HPDE6-E6E7 (cell line): Measurements from ENCODE around the gene PDE6C.

Experiments
- DNase-seq: peaks from one replicate; pipeline ENCODE4 v3.0.0; 2011; ENCODE audit warnings: missing footprints; ENCODE audit errors: extremely low spot score

The PDE6C gene

DNA sequence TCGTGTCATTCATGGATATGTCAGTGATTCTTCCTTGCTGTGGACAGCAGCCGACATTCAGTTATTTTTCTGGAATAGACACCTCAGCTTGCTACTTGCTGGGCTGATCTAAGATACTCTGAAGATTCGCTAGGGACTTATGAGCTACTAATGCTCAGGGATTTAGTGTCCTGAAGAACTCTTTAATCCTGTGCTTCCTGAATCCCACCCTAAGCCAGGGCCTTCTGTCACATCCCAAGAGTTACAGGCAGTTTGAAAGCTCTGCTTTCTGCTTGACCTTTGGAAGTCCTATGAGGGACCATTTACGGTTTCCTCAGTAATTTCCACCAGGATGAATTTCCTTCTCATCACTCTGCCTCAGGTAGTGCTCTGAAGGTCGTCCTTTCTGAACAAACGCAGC is at the start of gene PDE6C:
PDE6C (plus strand) TSS at position 227 of the 400 bp plus-strand sequence. CDS start 189 bp downstream, outside the sequence.
- DNase-seq, result no peak

DNA sequence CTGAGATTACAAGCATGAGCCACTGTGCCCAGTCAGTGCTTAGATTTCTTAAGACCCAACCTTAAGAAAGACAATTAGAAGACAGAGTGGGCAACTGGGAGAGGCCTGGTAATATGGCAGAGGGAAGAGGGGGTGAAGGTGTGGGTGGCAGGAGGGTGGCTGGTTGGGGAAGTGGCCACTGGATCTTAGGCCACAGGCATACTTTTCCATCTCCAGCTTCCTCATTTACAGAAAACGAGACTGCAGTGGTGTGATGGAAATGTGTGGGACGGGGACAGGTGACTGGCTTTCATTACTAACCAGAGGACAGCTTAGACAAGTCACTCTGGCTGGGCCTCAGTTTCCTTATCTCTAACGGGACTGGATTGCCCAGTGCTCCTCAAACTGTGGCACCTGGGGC is 46.9 kb upstream of the PDE6C start:
- DNase-seq, result no peak

DNA sequence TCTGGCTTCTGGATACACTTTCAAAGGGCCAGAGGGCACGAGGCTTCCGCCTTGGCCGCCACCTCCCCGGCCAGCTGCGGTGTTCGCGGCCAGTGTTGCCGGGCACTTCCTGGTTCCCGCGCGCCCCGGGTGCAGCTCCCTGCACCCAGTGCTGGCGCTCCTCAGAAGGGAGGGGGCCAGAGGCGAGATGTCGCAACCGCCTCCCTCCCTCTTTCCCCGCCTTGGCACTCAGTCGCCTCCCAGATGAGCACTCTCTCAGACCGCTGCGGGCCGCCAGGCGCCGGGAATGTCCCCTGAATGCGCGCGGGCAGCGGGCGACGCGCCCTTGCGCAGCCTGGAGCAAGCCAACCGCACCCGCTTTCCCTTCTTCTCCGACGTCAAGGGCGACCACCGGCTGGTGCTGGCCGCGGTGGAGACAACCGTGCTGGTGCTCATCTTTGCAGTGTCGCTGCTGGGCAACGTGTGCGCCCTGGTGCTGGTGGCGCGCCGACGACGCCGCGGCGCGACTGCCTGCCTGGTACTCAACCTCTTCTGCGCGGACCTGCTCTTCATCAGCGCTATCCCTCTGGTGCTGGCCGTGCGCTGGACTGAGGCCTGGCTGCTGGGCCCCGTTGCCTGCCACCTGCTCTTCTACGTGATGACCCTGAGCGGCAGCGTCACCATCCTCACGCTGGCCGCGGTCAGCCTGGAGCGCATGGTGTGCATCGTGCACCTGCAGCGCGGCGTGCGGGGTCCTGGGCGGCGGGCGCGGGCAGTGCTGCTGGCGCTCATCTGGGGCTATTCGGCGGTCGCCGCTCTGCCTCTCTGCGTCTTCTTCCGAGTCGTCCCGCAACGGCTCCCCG is 45.7 kb upstream of the PDE6C start, which contains the start of gene FFAR4:
FFAR4 (plus strand) TSS at position 231 of the 842 bp plus-strand sequence; CDS start at position 287, 56 bp downstream.
- no peak for DNase-seq

DNA sequence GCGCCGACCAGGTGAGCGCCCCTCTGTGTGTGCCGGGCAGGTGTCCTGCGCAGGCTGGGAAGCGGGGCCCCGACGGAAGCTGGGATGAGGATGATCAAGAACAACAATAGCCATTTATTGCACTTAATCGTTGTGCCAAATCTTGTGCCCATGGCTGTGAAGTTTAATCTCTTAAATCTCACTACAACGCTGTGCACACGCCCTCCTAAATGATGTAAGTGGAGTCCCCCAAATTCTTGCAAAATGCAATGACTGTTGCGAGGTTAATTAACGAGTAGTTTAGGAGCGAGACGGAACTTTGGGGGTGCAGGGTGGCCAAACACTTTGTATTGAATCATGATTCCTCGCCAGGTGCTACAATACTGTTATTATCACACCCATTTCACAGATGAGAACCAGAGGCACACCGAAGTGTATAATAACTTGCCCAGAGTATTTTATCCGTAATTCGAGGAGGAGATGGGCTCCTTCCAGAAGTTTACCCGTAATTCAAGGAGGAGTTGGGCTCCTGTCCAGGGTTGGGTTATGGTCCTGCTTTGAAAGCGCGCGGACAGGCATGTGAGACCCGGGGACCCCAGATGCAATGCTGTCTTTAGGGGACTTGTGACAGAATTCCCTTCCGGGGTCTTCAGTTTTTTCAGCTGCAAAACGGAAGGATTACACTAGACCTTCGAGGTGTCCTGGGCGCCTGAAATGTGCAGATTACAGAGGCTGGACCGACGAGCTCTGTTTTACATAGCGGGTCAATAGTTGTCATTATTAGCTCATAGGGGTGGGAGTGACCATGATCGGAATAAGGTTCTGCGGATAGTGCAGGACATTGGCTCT is 44.8 kb upstream of the PDE6C start:
- DNase-seq, result no peak

DNA sequence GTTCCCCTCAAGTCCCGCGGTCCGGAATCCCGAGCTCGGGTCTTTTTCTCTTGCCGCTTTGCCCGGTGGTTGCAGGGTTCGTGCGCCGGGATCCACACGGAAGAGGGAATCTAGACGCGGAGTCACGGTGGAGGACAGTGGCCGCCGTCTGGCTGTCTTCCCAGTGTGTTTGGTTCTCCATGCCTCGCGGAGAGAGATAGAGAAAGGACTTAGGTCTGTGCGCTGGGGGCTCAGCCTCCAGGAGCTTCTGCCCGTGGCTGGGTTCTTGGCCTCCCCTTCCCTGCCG is 44.3 kb upstream of the PDE6C start:
- DNase-seq, result no peak

DNA sequence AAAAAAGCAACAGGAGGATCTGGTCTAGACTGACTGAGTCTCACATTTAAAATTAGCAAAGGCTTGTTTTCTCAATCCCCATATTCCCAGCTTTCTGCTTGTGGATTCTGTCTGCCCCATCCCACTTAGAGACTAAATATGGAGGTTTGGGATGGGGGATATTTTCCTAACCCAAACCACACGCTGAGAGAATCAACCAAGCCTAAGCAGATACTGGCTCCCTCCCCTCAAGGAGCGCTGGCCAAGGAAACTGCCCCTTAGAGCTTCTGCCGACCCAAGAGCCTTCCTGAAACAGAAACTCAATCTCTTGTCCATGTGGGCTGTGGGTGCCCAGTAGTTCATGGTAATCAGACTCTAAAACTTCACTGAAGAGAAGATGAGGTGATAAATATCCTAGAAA is 42.0 kb upstream of the PDE6C start:
- DNase-seq, result no peak

DNA sequence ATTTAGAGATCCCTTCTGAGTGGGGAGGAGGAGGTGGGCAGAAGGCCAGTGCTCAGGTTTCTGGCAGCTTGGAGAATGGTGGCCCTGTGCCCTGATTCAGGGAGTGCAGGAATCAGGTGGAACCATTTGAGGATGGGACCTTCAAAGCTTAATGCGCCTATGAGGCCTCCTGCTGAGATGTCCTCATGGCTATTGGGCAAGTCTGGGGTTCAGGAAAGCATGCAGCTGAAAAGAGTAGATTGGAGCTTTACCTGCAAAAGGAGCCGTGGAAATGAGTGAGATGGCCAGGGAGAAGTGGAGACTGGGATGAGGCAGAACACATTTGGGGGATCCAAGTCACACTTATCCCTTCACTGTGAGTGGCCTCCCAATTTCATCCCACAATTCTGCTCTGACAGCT is 39.7 kb upstream of the PDE6C start:
- no peak for DNase-seq

DNA sequence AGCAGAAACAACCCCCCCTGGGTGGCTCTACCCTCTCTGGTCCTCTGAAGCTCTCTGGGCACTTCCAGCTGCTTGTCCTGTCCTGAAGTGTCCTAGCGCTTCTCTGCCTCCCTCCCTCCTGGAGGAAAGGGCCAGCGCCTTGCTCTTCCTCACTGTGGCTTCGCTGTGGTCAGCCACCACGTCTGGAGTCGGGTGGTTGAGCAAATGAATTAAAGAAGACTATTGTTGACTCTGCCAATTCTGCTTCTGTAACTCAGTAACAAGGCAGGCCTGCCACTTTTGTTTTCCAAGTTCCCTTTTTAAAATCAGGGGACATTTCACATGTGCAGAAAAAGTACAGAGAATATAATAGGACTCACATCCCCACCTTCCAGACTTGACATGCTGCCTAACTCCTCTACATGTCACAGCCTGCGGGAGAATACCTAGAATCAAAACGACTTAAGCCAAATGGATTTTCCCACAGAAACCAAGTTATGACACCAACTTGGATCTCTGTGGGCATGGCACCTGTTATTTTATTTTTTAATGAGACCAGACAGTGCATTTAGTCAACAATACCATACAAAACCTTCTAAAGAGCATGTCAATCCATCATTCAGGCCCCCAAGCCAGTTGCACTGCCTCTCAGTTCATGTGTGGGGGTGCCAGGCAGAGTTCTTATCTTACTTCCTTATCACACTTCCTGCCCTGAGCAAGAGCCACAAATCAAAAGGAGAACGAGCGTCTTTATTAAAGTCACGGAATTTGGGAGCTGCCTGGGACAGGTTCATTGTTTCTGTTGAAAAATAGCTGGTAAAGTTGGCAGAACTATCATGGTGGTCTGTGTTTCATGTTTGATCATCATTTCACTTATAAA is 39.1 kb upstream of the PDE6C start:
- no peak for DNase-seq

DNA sequence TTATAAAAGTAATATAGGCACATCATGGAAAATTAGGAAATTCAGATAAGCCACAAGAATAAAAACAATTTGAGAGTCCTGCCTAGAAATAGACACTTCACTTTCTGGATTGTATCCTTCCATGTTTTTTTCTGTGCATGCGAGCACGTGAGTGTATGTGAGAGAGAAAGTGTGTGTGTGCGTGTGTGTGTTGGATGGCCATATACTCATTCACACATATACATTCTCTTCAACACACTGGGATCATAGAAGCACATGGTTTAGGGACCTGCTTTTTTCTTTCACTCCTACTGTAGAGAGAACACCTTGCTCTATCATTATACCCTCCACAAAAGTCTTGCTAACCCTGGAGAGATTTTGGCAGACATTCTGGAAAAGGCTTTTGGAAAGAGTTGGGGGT is 38.4 kb upstream of the PDE6C start:
- DNase-seq, result no peak

DNA sequence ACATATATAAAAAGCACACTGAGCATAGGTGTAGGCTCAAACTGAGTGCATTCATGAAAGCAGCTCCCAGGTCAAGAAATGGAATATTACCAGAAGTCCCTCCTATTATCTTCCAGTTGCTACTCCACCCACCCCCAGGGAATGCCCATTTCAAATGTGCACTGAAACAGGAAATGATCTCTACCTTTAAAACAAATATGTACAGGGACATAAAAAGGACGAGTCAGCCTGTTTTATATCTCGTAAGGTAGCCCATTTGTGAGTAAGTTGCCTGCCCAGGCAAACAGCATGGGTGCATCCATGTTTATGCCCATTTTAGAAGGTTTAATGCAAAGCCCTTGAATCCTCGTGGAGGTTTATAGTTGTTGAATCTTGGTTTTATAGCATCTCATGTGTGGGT is 35.4 kb upstream of the PDE6C start:
- no peak for DNase-seq

DNA sequence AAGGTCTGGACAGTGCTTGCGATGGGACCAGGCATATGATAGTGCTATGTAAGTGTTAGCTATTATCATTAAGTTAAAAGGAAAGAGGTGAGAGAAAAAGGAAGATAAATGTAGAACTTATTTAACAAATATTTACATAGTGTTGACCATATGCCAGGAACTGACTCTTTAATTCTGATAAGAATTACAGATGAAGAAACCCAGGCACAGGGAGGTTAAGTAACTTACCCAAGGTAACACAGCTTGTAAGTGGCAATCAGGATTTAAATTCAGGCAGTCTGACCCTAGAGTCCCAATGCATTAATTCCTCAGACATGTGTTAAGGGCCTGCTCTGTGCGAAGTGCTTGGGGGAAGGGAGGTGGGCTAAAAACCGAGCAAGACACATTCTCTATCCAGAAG is 34.8 kb upstream of the PDE6C start:
- no peak for DNase-seq

DNA sequence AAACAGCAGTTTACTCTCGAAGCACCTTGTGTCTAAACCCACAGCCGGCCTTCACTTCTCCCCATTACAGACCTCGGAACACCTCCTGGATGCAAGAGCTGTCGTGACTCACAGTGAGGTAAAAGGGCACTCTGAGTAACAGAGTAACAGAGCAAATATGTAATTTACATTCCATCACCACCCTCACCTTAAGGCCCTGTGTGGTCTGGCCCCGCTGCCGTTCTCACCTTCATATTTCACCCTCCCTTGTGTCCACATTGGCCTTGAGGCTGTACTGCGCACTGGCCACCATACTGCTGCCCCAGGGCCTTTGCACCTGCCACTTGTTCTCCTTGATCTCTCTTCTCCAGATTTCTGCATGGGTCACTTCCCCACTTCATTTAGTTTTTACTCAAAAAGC is 33.2 kb upstream of the PDE6C start:
- DNase-seq, result peak; percentile 78

DNA sequence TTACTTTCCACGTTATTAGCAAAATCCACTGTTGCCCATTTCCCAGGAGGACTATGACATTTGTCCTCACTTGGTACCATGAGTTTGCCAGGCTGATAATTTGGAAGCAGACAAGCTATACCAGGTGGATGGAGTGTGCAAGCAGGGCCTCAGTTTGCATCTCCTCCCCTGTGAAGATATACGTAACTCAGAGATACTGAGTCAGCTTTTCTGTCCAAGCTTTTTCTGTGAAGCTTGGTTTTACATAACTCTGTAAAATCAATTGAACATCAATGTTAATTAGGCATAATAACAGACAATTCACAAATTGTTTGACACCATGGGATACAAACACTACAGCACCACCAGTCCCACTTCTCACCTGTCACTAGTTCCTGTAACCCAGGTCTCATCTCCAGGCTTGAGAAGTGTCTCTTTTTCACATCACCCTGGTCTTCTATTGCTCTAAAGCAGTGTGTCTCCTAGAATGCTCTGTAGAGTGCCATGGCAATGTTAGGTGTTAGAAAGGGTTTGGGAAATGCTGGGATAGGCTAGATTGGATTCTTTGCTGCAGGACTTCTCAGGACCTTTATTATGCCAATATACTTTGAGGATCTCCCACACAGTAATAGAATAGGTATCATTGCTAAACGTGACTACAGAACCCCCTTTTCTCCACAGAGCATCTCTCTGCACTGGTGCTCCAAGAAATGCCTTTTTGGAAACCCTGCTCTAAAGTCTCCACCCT is 32.2 kb upstream of the PDE6C start:
- no peak for DNase-seq

DNA sequence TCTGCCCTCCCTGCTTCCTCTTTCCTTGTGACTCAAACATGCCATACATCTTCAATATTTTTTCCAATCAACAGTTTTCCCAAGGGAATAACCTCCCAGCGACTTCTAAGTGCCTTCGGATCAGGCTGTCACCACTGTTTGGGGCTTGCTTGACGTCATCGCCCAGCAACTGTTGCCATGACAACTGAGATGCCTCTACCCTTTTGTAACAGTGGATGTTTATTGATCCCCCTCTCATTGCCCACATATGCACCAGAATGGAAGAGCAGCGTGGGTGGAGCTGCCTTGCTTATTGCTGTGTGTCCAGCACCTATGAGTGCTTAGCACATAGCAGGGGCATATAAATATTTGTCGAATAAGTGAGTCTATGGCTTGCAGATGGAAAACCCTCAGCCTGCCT is 31.5 kb upstream of the PDE6C start:
- DNase-seq, result no peak

DNA sequence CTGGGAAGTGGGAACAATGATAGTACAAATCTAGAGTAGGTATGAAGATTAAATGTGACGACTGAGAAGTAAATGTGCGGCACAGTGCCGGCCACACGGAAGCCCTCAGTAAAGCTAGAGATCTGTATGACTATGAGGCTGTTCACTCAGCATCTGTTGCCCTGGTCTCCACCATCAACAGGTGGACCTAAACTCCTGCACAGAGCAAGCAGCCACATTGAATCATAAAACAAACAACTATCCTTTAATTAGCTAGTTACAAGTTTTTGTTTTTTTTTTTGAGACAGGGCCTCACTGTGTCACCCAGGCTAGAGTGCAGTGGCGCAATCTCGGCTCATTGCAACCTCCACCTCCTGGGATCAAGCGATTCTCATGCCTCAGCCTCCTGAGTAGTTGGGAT is 27.9 kb upstream of the PDE6C start:
- no peak for DNase-seq

DNA sequence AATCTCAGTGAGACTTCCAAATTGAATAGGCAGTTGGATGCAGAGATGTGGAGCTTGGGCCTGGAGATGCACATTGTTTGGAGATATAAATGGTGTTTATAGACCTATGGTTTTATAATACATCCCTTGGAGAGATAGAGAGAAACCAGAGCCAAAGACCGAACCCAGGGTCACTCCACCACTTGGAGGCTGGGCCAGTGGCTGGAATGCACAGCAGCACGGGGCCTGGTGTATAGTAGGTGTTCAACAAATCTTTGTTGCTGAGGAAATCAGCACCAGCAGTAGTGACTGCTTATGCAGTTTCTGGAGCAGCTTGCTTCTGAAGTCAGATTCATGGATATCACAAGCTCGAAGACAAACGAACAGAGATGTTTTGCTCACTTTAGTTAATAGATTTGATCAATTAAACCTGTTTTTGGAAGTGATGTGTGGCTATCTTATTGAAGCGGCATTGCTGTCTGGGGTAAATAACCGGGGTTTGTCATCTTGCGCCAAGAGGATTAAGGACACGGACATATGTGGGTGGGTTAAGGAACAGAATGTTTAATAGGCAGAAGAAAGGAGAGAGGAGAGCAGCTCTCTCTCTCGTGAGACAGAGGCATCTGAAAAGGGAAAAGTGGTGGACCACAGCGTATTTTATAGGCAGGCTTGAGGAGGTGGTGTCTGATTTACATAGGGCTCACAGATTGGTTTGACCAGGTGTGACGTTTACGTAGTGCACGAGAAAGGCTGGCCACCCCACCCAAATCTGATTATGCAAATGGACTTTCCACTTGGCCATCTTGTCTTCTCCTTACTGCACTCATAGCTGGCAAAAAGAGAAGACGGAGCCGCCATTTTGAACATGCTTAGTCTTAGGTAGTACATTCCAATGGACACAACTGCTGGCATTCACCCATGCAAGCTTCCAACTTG is 22.4 kb upstream of the PDE6C start:
- no peak for DNase-seq

DNA sequence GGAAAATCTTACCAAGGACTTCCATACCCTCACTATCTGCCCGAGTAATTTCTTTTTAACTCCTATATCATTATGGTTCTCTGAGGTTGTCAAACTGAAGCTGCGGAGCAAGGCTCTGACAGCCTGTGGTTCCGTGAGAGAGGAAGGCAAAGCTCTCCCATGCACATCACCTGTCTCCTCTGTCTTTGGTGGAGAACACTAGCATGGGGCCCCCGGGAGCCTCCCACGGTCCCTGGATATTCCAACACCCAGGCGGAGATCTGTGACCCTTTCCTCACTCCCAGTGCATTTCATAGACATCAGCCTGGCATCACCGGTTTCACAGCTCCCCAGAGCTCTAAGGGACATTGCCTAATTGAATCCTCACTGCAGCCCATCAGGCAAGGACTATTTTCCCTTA is 21.7 kb upstream of the PDE6C start:
- no peak for DNase-seq

DNA sequence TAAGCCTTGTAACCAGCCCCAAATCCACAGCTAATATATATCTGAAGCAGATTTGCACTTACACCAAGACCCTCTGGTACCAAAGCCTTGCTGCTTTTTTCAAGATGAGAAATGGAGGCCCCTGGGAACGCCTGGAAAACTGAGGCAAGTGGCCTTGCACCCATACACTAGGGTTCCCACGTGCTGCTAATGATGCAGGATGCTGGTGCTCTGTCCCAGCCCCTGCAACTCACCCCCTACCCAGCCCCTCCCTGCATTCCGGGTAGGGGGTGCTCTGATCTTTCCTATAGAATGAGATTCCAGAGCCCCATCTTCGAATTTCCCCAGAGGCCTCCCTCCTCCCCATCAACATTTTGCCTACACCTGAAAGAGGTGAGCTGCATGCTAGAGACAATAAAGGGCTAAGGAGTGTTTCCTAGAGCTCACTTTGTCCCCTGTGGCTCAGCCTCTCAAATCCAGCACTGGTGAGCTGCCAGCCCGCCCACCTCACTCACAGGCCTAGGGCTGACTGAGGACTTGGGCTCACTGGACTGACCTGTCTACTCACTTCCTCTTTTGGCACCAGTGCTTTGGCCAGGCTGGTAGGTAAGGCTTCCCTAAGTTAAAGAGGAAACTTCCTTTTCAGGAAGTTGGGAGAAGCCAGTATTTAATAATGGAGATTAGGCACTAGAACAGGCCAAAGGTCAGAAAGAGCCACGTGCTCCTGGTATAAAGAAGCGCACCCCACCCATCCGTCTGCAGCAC is 21.1 kb upstream of the PDE6C start:
- no peak for DNase-seq

DNA sequence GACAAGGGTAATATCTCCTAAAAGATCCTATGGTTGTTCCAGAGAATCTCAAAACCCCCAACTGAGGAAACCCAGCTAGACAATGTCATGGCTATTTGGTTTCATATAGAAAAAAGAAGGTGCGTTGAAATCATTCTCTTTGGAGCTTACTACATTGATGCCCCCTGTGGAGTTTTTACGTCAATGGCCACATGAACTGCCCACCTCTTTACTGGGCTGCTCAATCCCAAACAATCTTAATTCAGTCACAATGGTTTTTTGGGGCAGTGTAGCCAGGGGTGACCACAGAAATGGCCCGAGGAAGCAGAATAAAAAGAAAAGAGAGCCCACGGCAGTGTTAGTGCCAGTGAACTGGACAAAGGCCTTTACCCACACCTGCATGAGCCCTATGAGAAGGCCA is 19.1 kb upstream of the PDE6C start:
- no peak for DNase-seq

DNA sequence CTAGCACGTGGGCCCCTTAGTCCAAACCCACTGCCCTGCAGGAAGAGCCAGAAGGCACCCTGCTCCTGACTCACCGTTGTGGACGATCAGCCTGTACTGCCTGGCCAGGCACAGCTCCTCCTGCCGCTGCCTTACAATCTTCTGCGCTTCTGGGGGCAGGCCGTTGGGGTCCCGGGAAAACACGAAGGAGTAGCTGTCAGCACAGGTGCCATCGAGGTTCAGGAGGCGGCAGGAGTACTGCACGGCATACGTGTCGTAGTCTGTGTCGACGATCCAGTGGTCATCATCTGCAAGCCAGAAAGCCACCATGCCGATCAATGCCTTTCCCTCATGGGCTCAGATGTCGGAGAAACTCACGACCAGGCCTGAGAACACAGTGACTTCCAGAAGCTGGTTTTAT is 18.6 kb upstream of the PDE6C start:
- no peak for DNase-seq
